ENCODE results near the gene GGTLC2.
"Not testable (repeated sequence)": the region's sequence is repeated elsewhere in the genome, so short reads cannot be mapped to it uniquely, and the experiment has no call there.

DNA sequence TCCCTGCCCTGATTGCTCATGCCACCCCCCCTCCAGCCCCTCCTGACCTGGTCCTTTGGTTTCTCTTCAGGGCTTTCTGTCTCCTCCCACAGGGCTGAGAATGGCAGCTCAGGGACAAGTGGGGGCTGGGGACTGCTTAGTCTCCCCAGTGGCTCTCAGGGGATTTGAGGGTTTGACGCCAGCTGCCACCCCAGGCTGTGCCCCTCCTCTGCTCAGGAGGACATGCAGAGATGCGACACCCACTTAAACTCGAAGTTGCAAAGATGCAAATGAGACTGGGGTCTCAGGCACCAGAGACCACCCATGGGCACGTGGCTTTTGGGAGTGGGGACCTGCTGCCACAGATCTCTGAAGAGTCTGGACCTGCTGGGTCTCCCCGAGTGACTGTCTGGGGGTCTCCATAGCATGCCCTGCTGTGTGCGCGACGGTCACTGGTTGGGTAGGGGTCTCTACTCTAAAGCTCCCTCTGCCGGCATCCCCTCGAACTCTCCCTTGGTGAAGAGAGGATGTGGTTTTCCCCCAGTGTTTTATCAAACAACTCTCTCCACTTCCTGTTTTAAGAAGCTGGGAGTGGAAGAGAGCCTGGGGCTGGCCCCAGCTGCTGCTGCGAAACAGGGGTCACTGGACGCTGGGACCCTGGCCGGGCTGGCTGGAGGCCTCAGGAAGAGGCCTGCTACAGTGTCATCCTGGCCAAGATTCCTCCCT, 9.4 kb downstream of the GGTLC2 start:
- TF ChIP-seq CTCF, POLR2A (IDR thresholded peaks at IDR 0.05): not testable (repeated sequence)

Measured in ovary (tissue), 3 donors.